DND-41 (cell line): ENCODE measurements around the gene NMRAL1.

Experiments used
- ATAC-seq: fragments of 200-7000 bp; cut with Tn5 transposase; 3 replicates; pipeline ENCODE4 v1.9.1; 2021; ENCODE audit warnings: low read depth; ENCODE audit not compliant: insufficient read depth
- DNase-seq: peaks from one replicate; pipeline ENCODE4 v3.0.0-alpha.2; 2020
- H2AFZ ChIP-seq: 2 replicates; pipeline ENCODE4 v1.6.0; 2012; ENCODE audit warnings: low read depth, low read length
- H3K27ac ChIP-seq: 2 replicates; pipeline ENCODE4 v1.5.1; 2012; ENCODE audit warnings: low read length, inconsistent platforms
- H3K27me3 ChIP-seq: fragments of 200-600 bp; sonication (generic); 2 replicates; pipeline ENCODE4 v1.6.0; 2012; ENCODE audit warnings: low read length, mild to moderate bottlenecking, inconsistent platforms; ENCODE audit not compliant: insufficient read depth, poor library complexity
- H3K36me3 ChIP-seq: 2 replicates; pipeline ENCODE4 v1.5.1; 2012; ENCODE audit warnings: low read length, inconsistent platforms; ENCODE audit not compliant: insufficient read depth
- H3K4me1 ChIP-seq: 2 replicates; pipeline ENCODE4 v1.5.1; 2012; ENCODE audit warnings: mild to moderate bottlenecking, low read length; ENCODE audit not compliant: insufficient read depth
- H3K4me2 ChIP-seq: 2 replicates; pipeline ENCODE4 v1.6.0; 2012; ENCODE audit warnings: mild to moderate bottlenecking, moderate library complexity, low read length, inconsistent platforms; ENCODE audit not compliant: insufficient read depth
- H3K4me3 ChIP-seq, 2 experiments: fragments of 200-600 bp in 1 of 2; shearing (Covaris generic) in 1 of 2; 2 replicates each; pipeline ENCODE4 v1.5.1; 2012 to 2016; ENCODE audit warnings: inconsistent platforms in 2 of 2, low read length in 2 of 2, mild to moderate bottlenecking in 2 of 2, low read depth in 1 of 2, moderate library complexity in 1 of 2
- H3K79me2 ChIP-seq: 2 replicates; pipeline ENCODE4 v1.6.0; 2012; ENCODE audit warnings: low read length, inconsistent platforms; ENCODE audit not compliant: insufficient read depth
- H3K9ac ChIP-seq: 2 replicates; pipeline ENCODE4 v1.6.0; 2012; ENCODE audit warnings: low read depth, mild to moderate bottlenecking, inconsistent platforms, low read length, moderate library complexity
- H3K9me3 ChIP-seq: 2 replicates; pipeline ENCODE4 v1.5.1; 2012; ENCODE audit warnings: low read length, moderate library complexity, mild to moderate bottlenecking, inconsistent platforms; ENCODE audit not compliant: insufficient read depth, severe bottlenecking
- H4K20me1 ChIP-seq: 2 replicates; pipeline ENCODE4 v1.6.0; 2012; ENCODE audit warnings: low read length; ENCODE audit not compliant: insufficient read depth
- EZH2 ChIP-seq: IDR thresholded peaks from 3 replicates; pipeline ENCODE4 v1.6.1; 2012; ENCODE audit warnings: borderline replicate concordance, low read depth, mild to moderate bottlenecking, moderate library complexity, low read length, inconsistent platforms; ENCODE audit not compliant: severe bottlenecking
- TF ChIP-seq, protein P1 (sequence below): IDR thresholded peaks from 2 replicates; pipeline ENCODE4 v1.5.1; 2012; ENCODE audit warnings: borderline replicate concordance, low read length, moderate library complexity, mild to moderate bottlenecking; ENCODE audit not compliant: poor library complexity, severe bottlenecking; ENCODE audit errors: extremely low read depth

NMRAL1 gene

DNA sequence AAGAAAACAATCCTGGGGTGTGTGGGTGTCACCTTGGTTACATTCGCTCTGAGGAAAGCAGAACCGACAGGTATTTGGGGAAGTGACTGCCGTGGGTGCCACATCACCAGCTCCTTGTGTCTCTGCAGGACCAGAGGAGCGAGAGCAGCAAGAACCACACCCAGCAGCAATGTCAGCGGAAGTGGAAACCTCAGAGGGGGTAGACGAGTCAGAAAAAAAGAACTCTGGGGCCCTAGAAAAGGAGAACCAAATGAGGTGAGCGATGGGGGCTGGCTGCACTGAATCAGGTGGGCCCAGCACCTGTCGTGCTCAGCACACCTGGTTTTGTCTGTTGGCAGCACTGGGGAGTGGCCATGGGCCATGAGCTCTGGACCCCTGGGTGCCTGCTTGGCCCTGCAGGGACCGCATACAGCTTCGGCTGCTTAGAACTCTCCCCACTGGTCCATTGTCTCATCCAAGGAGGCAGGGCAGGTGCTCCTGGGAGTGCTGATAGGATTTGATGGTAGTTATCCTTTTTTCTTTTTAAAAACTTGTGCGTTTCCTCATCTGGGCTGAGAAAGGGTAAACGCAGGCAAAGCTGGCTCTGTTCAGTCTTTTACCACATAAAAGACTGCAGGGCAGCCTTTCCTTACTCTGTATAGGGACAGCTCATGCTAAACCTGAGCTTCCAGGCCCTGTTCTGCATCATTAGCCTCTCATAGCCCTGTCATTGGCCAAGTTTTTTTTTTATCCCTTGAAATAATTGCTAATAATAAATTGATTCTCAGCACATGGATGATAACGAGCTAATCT lies 31.1 kb upstream of the NMRAL1 start:
- no peaks in the 10 kb centered on the region for H3K4me1 ChIP-seq
- H3K4me2 ChIP-seq, result no peak overlapping the region
- H3K4me3 ChIP-seq, result no peak overlapping the region
- H4K20me1 ChIP-seq, result peaks cover 20% of the 10 kb centered on the region
- H3K27ac ChIP-seq, result no peak overlapping the region
- ATAC-seq (no peak), DNase-seq (no peak)
- H3K36me3 ChIP-seq, result peaks cover 49% of the 10 kb centered on the region
- no peaks in the 10 kb centered on the region for H3K27me3 ChIP-seq
- no peak overlapping the region for H3K9ac ChIP-seq
- no peak for TF ChIP-seq EZH2
- no peak overlapping the region for H2AFZ ChIP-seq
- H3K9me3 ChIP-seq, result no peaks in the 10 kb centered on the region
- H3K79me2 ChIP-seq, result peaks cover 15% of the 10 kb centered on the region; the same call in 1 of the 2 replicates

DNA sequence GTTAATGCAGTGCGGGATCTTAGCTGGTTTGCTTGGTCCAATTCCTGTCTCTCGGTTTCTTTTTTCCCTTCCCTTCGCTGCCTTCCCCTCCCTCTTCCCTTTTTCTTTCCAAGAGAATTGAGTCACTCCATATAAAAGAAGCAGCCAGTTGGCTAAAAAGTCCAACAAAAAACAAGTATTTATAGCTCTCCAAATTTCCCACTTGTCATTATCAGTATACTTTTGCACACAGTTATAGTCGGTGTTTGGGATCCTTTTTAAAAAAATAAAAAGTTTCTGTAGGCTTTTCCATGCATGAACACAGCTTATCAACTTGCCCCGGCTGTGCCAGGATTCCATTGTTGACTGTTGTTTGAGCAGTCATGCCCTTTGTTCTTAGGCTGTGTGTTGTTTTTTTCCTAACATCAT lies 26.6 kb upstream of the NMRAL1 start:
- H3K36me3 ChIP-seq, result peaks cover 15% of the 10 kb centered on the region
- no peak overlapping the region for H3K4me3 ChIP-seq
- H3K27me3 ChIP-seq, result no peaks in the 10 kb centered on the region
- H2AFZ ChIP-seq, result no peak overlapping the region
- H3K79me2 ChIP-seq, result peaks cover 15% of the 10 kb centered on the region; the same call in 1 of the 2 replicates
- no peaks in the 10 kb centered on the region for H3K9me3 ChIP-seq
- TF ChIP-seq, protein P1, sequence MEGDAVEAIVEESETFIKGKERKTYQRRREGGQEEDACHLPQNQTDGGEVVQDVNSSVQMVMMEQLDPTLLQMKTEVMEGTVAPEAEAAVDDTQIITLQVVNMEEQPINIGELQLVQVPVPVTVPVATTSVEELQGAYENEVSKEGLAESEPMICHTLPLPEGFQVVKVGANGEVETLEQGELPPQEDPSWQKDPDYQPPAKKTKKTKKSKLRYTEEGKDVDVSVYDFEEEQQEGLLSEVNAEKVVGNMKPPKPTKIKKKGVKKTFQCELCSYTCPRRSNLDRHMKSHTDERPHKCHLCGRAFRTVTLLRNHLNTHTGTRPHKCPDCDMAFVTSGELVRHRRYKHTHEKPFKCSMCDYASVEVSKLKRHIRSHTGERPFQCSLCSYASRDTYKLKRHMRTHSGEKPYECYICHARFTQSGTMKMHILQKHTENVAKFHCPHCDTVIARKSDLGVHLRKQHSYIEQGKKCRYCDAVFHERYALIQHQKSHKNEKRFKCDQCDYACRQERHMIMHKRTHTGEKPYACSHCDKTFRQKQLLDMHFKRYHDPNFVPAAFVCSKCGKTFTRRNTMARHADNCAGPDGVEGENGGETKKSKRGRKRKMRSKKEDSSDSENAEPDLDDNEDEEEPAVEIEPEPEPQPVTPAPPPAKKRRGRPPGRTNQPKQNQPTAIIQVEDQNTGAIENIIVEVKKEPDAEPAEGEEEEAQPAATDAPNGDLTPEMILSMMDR, result no peak
- TF ChIP-seq EZH2, result no peak
- no peak overlapping the region for H3K4me2 ChIP-seq
- no peak overlapping the region for H3K9ac ChIP-seq
- DNase-seq (no peak), ATAC-seq (no peak)
- no peaks in the 10 kb centered on the region for H3K4me1 ChIP-seq
- peaks cover 27% of the 10 kb centered on the region for H4K20me1 ChIP-seq
- no peak overlapping the region for H3K27ac ChIP-seq

DNA sequence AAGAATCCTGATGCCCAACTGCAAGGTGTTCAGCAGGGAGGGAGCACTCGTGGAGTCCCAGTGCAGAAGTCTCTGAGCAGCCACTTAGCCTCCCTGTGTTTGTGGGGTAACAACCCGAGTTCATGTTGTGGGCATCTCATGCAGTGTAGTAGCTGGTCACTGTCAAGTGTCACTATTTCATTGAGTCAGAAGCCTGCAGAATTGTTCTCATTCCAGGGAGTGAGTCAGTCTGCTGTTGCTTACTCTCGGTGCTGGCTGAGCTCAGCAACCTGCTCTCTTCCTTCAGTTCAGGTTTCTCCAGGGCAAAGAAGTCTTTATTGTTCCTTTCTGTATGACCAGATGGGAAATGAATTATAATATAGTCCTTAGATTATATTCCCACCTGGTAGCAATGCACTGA lies 25.8 kb upstream of the NMRAL1 start:
- Histone ChIP-seq H3K27me3 (no peaks in the 10 kb centered on the region), H3K9ac (no peak overlapping the region)
- no peak for DNase-seq

DNA sequence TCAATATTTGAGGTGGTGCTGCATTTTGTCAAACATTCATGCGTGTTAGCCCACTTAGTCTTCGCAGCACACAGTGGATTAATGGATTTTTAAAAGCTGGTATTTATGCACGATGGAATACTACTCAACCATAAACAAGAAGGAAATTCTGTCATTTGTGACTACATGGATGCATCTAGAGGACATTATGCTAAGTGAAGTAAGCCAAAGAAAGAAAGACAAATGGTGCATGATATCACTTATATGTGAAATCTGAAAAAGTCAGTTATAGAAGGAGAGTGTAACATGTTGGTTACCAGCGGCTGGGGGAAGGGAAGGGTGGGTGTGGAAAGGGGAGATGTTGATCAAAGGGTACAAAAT lies 24.8 kb upstream of the NMRAL1 start:
- TF ChIP-seq EZH2, result no peak
- TF ChIP-seq, protein P1, result no peak

More for the DNA sequence above, 25.8 kb upstream of the NMRAL1 start:
- H3K9me3 ChIP-seq, result no peaks in the 10 kb centered on the region
- peaks cover 9% of the 10 kb centered on the region; the same call in 1 of the 2 replicates for H3K36me3 ChIP-seq
- ATAC-seq, result no peak
- H3K27ac ChIP-seq, result no peak overlapping the region
- no peaks in the 10 kb centered on the region for H3K4me1 ChIP-seq
- TF ChIP-seq, protein P1, result no peak
- no peak for TF ChIP-seq EZH2
- H3K4me2 ChIP-seq, result no peak overlapping the region
- peaks cover 20% of the 10 kb centered on the region; the same call in 1 of the 2 replicates for H3K79me2 ChIP-seq
- no peak overlapping the region for H3K4me3 ChIP-seq
- no peak overlapping the region for H2AFZ ChIP-seq
- H4K20me1 ChIP-seq, result peaks cover 25% of the 10 kb centered on the region

More for the DNA sequence above, 24.8 kb upstream of the NMRAL1 start:
- ATAC-seq, result no peak
- no peaks in the 10 kb centered on the region for H3K4me1 ChIP-seq
- no peaks in the 10 kb centered on the region for H3K27me3 ChIP-seq
- peaks cover 8% of the 10 kb centered on the region; the same call in 1 of the 2 replicates for H3K36me3 ChIP-seq
- H2AFZ ChIP-seq, result no peak overlapping the region
- peaks cover 27% of the 10 kb centered on the region; the same call in 1 of the 2 replicates for H4K20me1 ChIP-seq
- no peaks in the 10 kb centered on the region for H3K9me3 ChIP-seq
- no peak for DNase-seq
- H3K4me3 ChIP-seq, result no peak overlapping the region
- H3K27ac ChIP-seq, result no peak overlapping the region
- no peak overlapping the region for H3K9ac ChIP-seq
- peaks cover 29% of the 10 kb centered on the region; the same call in 1 of the 2 replicates for H3K79me2 ChIP-seq
- H3K4me2 ChIP-seq, result no peak overlapping the region
